PFSK-1 (cell line): ENCODE measurements around the gene SLC9A9.

Source experiments
- FOXP2 ChIP-seq: optimal IDR thresholded peaks from 2 replicates; pipeline ENCODE3; 2011; ENCODE audit warnings: borderline replicate concordance, control low read depth, inconsistent platforms; ENCODE audit not compliant: insufficient read depth; ENCODE audit errors: extremely low read length, extremely low read depth
- POLR2AphosphoS5 ChIP-seq: IDR thresholded peaks from 2 replicates; pipeline ENCODE4 v1.6.1; 2012; ENCODE audit warnings: low read depth, mild to moderate bottlenecking, control low read depth, low read length, moderate library complexity
- SIN3A ChIP-seq: IDR thresholded peaks from 2 replicates; pipeline ENCODE4 v1.6.1; 2012; ENCODE audit warnings: mild to moderate bottlenecking, low read length, moderate library complexity, borderline replicate concordance; ENCODE audit not compliant: insufficient read depth
- TAF1 ChIP-seq: IDR thresholded peaks from 2 replicates; pipeline ENCODE4 v1.6.1; 2012; ENCODE audit warnings: low read length, control low read depth, borderline replicate concordance; ENCODE audit not compliant: insufficient read depth
- TF ChIP-seq, protein P1 (sequence below), 2 experiments: IDR thresholded peaks; 2 replicates each; pipeline versions ENCODE4 v1.6.1 to v1.8.0; 2011 to 2012; ENCODE audit warnings: low read depth in 2 of 2, low read length in 2 of 2, control low read depth in 1 of 2, inconsistent platforms in 1 of 2, mild to moderate bottlenecking in 1 of 2, moderate library complexity in 1 of 2; ENCODE audit not compliant: insufficient read depth in 1 of 2

SLC9A9 gene

DNA sequence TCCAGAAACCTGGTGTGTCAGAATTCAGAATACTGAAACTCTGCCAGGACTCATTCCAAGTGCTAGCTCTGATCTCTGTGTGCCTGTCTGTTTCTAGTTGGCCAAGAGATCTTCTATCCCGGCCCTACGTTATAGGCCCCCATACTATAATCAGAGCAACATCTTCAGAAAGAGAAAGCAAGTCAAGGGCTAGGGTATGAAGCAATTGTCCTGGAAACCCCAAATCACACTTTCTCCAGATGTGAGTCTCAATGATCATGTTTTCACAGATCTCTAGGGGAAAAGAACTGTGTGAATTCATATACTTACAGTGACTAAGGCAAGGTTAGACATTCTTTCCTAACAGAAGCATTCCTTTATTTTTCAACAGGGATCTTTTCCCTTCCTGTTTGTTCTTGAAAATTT, 309.7 kb downstream of the SLC9A9 start:
- no peak for TF ChIP-seq POLR2AphosphoS5
- TF ChIP-seq TAF1 = no peak
- TF ChIP-seq FOXP2 = no peak

DNA sequence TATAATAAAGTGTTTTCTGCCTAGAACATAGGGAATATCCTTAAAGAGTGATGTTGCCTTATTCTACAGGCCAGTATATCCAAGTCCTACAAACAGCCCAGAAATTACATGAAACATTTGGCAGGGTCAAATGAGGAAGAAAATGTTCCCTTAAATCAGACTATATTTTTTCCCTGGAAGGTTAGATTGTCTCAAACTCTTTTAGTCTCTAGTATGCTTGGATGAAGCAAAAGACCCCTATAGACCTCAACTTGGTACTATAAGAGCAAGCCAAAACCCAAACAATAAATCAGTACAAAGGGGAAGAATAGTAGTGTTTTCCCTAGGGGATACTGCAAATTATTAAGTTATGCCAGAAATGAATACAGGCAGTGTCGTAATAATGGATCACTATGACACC, 310.2 kb downstream of the SLC9A9 start:
- TF ChIP-seq, protein P1, sequence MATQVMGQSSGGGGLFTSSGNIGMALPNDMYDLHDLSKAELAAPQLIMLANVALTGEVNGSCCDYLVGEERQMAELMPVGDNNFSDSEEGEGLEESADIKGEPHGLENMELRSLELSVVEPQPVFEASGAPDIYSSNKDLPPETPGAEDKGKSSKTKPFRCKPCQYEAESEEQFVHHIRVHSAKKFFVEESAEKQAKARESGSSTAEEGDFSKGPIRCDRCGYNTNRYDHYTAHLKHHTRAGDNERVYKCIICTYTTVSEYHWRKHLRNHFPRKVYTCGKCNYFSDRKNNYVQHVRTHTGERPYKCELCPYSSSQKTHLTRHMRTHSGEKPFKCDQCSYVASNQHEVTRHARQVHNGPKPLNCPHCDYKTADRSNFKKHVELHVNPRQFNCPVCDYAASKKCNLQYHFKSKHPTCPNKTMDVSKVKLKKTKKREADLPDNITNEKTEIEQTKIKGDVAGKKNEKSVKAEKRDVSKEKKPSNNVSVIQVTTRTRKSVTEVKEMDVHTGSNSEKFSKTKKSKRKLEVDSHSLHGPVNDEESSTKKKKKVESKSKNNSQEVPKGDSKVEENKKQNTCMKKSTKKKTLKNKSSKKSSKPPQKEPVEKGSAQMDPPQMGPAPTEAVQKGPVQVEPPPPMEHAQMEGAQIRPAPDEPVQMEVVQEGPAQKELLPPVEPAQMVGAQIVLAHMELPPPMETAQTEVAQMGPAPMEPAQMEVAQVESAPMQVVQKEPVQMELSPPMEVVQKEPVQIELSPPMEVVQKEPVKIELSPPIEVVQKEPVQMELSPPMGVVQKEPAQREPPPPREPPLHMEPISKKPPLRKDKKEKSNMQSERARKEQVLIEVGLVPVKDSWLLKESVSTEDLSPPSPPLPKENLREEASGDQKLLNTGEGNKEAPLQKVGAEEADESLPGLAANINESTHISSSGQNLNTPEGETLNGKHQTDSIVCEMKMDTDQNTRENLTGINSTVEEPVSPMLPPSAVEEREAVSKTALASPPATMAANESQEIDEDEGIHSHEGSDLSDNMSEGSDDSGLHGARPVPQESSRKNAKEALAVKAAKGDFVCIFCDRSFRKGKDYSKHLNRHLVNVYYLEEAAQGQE (IDR thresholded peaks at IDR 0.05; ENCODE audit: insufficient read depth in 1 of 2, low read depth in 2 of 2, low read length in 2 of 2) = no peak

DNA sequence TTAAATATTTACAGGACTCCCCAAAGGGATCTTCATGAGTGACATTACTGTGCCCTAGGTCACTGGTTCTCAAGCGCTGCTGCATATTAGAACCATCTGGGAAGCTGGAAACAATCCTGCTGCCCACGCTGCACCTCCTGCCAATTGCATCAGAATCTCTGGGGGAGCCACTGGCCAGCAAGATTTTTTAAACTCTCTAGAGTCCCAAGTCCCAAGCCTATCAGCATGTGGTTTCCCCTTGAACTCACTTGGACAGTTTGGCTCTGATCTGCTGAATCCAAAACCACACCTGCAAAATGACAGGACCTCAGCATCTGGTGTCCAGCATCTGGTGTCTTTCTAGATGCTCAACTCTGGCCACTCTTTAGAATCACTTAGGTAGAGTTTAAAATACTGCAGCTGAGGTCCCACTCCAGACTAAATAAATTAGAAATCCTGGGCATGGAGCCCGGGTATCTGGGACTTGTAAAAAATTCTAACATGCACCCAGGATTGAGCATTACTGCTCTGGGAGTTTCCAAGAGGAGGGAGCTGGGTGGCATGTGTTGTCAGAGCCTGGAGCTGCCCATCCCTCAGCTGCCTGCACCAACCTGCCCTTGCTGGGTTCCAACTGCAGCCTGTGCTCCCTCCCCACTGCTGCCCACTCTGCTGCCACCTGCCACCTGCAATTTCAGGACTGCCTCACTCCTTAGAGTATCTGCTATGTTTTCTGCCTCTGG, 311.3 kb downstream of the SLC9A9 start:
- TF ChIP-seq TAF1 (no peak), POLR2AphosphoS5 (no peak), SIN3A (no peak), FOXP2 (no peak)
- TF ChIP-seq, protein P1 (IDR thresholded peaks at IDR 0.05; ENCODE audit: insufficient read depth in 1 of 2, low read depth in 2 of 2, low read length in 2 of 2) = no peak

DNA sequence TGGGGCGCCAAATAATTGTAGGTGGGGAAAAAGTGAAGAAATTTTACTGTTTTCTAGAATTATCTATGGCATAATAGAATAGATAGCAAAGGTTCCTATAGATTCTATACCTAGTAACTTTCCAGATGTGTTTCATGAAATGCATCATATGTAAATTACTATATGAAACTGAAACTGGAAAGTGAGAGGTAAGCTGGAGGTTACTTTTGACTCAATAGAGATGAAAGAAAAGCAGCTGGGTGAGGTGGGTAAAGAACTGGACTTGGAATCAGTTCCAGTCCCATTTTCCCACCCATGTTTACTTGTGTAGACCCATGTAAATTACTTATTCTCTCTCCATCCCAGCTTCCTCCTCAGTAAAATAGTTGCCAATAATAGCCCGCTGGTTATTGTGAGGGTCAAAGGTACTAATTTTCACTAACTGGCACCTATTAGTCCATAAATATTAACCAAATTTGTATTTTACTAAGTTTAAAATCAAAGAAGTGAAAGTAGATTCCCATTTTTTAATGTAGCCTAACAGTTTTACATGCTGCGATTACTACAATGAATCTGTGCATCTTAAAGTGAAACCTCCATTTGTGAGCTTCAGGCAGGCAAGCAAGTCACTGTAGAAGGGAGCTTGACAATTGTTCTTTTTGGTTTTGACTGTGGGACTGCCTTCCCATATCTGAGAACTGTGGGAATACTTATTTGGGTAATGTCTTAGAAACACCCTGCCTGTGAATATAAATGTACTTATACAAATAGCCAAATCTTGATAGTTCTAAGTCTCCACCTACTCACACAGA, 312.1 kb downstream of the SLC9A9 start:
- TF ChIP-seq POLR2AphosphoS5 (no peak), FOXP2 (no peak), TAF1 (no peak), SIN3A (no peak)
- TF ChIP-seq, protein P1 (IDR thresholded peaks at IDR 0.05; ENCODE audit: insufficient read depth in 1 of 2, low read depth in 2 of 2, low read length in 2 of 2) = no peak

DNA sequence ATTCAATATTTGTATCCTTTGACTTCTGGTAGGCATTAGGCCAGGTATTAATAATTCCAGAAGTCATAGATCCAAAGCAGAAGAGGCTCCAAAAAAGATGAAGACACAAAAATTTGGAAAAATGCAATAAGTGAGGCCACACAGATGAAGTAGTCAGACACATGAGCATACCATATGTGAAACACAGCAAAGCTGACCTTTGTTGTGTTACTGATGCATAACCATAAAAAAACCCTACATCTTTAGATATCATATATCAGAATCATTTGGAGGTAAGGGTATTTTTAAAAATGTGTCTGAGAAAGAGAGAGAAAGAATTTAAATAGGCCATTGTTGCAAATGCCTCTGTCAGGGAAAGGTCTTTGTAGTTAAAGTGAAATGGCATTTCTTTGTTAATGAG, 314.9 kb downstream of the SLC9A9 start:
- TF ChIP-seq SIN3A = no peak
- TF ChIP-seq FOXP2 = no peak
- TF ChIP-seq POLR2AphosphoS5 = no peak
- TF ChIP-seq, protein P1 (IDR thresholded peaks at IDR 0.05; ENCODE audit: insufficient read depth in 1 of 2, low read depth in 2 of 2, low read length in 2 of 2) = no peak
- no peak for TF ChIP-seq TAF1
